GM13977 (cell line): ENCODE measurements around the gene GAS2L2.

Experiments used
- DNase-seq: peaks from one replicate; pipeline ENCODE4 v3.0.0; 2012; ENCODE audit warnings: low spot score
- CTCF ChIP-seq: IDR thresholded peaks from 2 replicates; pipeline ENCODE4 v1.5.1; 2012; ENCODE audit warnings: mild to moderate bottlenecking, control low read depth; ENCODE audit not compliant: insufficient read depth; ENCODE audit errors: extremely low read depth, missing control alignments
- in situ Hi-C: fragments of 300-500 bp; cut with MboI; formaldehyde crosslinking; loops from one replicate; pipeline ENCODE4 v1.12.0; 2022; ENCODE audit warnings: low sequenced_read_pairs, low pct_unique_long_range_greater_than_20kb, mixed read lengths, inconsistent platforms; ENCODE audit not compliant: unreplicated experiment

GAS2L2 gene

GRCh38 chr17:35774499-35774898 lies 21.5 kb upstream of the GAS2L2 start:
- TF ChIP-seq CTCF: no peak
- no peak for DNase-seq
- in situ Hi-C loops: no loop called here

GRCh38 chr17:35773679-35774425 lies 20.8 kb upstream of the GAS2L2 start:
- in situ Hi-C loops: no loop called here
- TF ChIP-seq CTCF: no peak
- no peak for DNase-seq

- DNase-seq: no peak
- no peak for TF ChIP-seq CTCF
- in situ Hi-C loops: no loop called here
Observed at GRCh38 chr17:35773129-35773528, 20.1 kb upstream of the GAS2L2 start.

GRCh38 chr17:35769895-35770486 lies 17.0 kb upstream of the GAS2L2 start:
- TF ChIP-seq CTCF: peak; percentile 29
- in situ Hi-C loops: no loop called here
- no peak for DNase-seq

GRCh38 chr17:35768797-35769196 lies 15.8 kb upstream of the GAS2L2 start:
- TF ChIP-seq CTCF: no peak
- in situ Hi-C loops: no loop called here

GRCh38 chr17:35766903-35767510 lies 14.0 kb upstream of the GAS2L2 start:
- TF ChIP-seq CTCF: peak; percentile 46
- in situ Hi-C loops: no loop called here
- DNase-seq: peak; percentile 80

More at GRCh38 chr17:35768797-35769196, 15.8 kb upstream of the GAS2L2 start:
- no peak for DNase-seq
